M059J (cell line): ENCODE data around the gene CBFA2T2. TPM values are rescaled to one million over a fixed set of nuclear protein-coding genes. Genes with fewer than 3 reads are reported as not detected.

Source experiments
- DNase-seq: peaks from one replicate; pipeline ENCODE4 v3.0.0-alpha.2; 2012; ENCODE audit warnings: low read depth
- total RNA-seq: library from RNA; depleted of rRNA; stranded (reverse); fragments of >200 nt; shearing (Covaris generic); gene quantifications from 2 replicates; pipeline ENCODE4 v1.2.3, GENCODE V29; 2014

Gene CBFA2T2
- total RNA-seq, 1 experiment from 2014 or later: 13.8 TPM

GRCh38 chr20:33677991-33678702 is 188.3 kb downstream of the CBFA2T2 start:
- DNase-seq: no peak

- DNase-seq: no peak
Measured at GRCh38 chr20:33679758-33680485, 190.0 kb downstream of the CBFA2T2 start.

- DNase-seq: no peak
Measured at GRCh38 chr20:33680686-33681085, 190.8 kb downstream of the CBFA2T2 start.

- DNase-seq: no peak
Measured at GRCh38 chr20:33681288-33681687, 191.4 kb downstream of the CBFA2T2 start.

- DNase-seq: no peak
Measured at GRCh38 chr20:33681728-33682353, 191.9 kb downstream of the CBFA2T2 start.

- DNase-seq: no peak
Measured at GRCh38 chr20:33684533-33685327, 194.8 kb downstream of the CBFA2T2 start.

GRCh38 chr20:33685328-33686099 is 195.6 kb downstream of the CBFA2T2 start:
- DNase-seq: peak; percentile 53

- DNase-seq: peak; percentile 96
Measured at GRCh38 chr20:33686100-33686983, 196.4 kb downstream of the CBFA2T2 start, which contains the start of gene E2F1. TSS of gene E2F1 (minus strand) at chr20:33686385. CDS start at chr20:33686264, 121 bp downstream.

GRCh38 chr20:33686984-33687366 is 197.1 kb downstream of the CBFA2T2 start:
- DNase-seq: no peak

GRCh38 chr20:33687370-33687915 is 197.5 kb downstream of the CBFA2T2 start:
- DNase-seq: peak; percentile 66

- no peak for DNase-seq
Measured at GRCh38 chr20:33687993-33688937, 198.4 kb downstream of the CBFA2T2 start.

- no peak for DNase-seq
Measured at GRCh38 chr20:33688938-33689424, 199.1 kb downstream of the CBFA2T2 start.

- no peak for DNase-seq
Measured at GRCh38 chr20:33689493-33689892, 199.6 kb downstream of the CBFA2T2 start.

- peak; percentile 61 for DNase-seq
Measured at GRCh38 chr20:33689973-33690372, 200.1 kb downstream of the CBFA2T2 start.

- DNase-seq: no peak
Measured at GRCh38 chr20:33693289-33693688, 203.4 kb downstream of the CBFA2T2 start.

GRCh38 chr20:33693741-33694638 is 204.1 kb downstream of the CBFA2T2 start:
- DNase-seq: no peak

- DNase-seq: no peak
Measured at GRCh38 chr20:33694639-33695012, 204.7 kb downstream of the CBFA2T2 start.
